Measurements from ENCODE around the gene PDILT.
"Not testable (repeated sequence)": the region's sequence is repeated elsewhere in the genome, so short reads cannot be mapped to it uniquely, and the experiment has no call there.

The PDILT gene

GRCh38 chr16:20331635-20332034 is 72.9 kb downstream of the PDILT start:
- no peak overlapping the region for H3K4me3 Mint-ChIP-seq
- H3K27ac Mint-ChIP-seq, result no peak overlapping the region
- intact Hi-C loops (cut with micrococcal nuclease), result no loop called here
- H3K4me1 Mint-ChIP-seq (ENCODE audit: low read depth), result no peaks in the 10 kb centered on the region
- H3K9me3 Mint-ChIP-seq, result no peaks in the 10 kb centered on the region
- peaks cover 3% of the 10 kb centered on the region for H3K27me3 Mint-ChIP-seq
- H3K36me3 Mint-ChIP-seq (ENCODE audit: low read depth), result no peaks in the 10 kb centered on the region

GRCh38 chr16:20329392-20330138 is 75.0 kb downstream of the PDILT start:
- H3K27ac Mint-ChIP-seq, result no peak overlapping the region
- H3K27me3 Mint-ChIP-seq, result no peaks in the 10 kb centered on the region
- no peak overlapping the region for H3K4me3 Mint-ChIP-seq
- intact Hi-C loops (cut with micrococcal nuclease), result no loop called here
- H3K36me3 Mint-ChIP-seq (ENCODE audit: low read depth), result no peaks in the 10 kb centered on the region
- H3K4me1 Mint-ChIP-seq (ENCODE audit: low read depth), result no peaks in the 10 kb centered on the region
- no peaks in the 10 kb centered on the region for H3K9me3 Mint-ChIP-seq

- no peaks in the 10 kb centered on the region for H3K27me3 Mint-ChIP-seq
- no peaks in the 10 kb centered on the region for H3K4me1 Mint-ChIP-seq (ENCODE audit: low read depth)
- H3K27ac Mint-ChIP-seq, result no peak within 1 kb of the TSS
- H3K9me3 Mint-ChIP-seq, result no peaks in the 10 kb centered on the region
- no peaks in the 10 kb centered on the region for H3K36me3 Mint-ChIP-seq (ENCODE audit: low read depth)
- intact Hi-C loops (cut with micrococcal nuclease), result no loop called here
- no peak within 1 kb of the TSS for H3K4me3 Mint-ChIP-seq
Observed at GRCh38 chr16:20327444-20328041, 77.0 kb downstream of the PDILT start, which contains the start of gene GP2. Gene GP2 (minus strand): TSS chr16:20327513. CDS start chr16:20326431, 1,082 bp downstream.

GRCh38 chr16:20326321-20326720 is 78.2 kb downstream of the PDILT start:
- intact Hi-C loops (cut with micrococcal nuclease), result no loop called here
- no peak overlapping the region for H3K4me3 Mint-ChIP-seq
- H3K36me3 Mint-ChIP-seq (ENCODE audit: low read depth), result no peaks in the 10 kb centered on the region

GRCh38 chr16:20325005-20325404 is 79.5 kb downstream of the PDILT start:
- Mint-ChIP-seq H3K27ac (no peak overlapping the region), H3K4me3 (no peak overlapping the region), H3K4me1 (ENCODE audit: low read depth) (no peaks in the 10 kb centered on the region), H3K27me3 (no peaks in the 10 kb centered on the region), H3K9me3 (no peaks in the 10 kb centered on the region), H3K36me3 (ENCODE audit: low read depth) (no peaks in the 10 kb centered on the region)
- intact Hi-C loops (cut with micrococcal nuclease), result no loop called here

More at GRCh38 chr16:20326321-20326720, 78.2 kb downstream of the PDILT start:
- Mint-ChIP-seq H3K9me3 (no peaks in the 10 kb centered on the region), H3K4me1 (ENCODE audit: low read depth) (no peaks in the 10 kb centered on the region), H3K27me3 (no peaks in the 10 kb centered on the region), H3K27ac (no peak overlapping the region)

- Mint-ChIP-seq H3K27ac (no peak overlapping the region), H3K27me3 (no peaks in the 10 kb centered on the region), H3K9me3 (no peaks in the 10 kb centered on the region), H3K4me3 (no peak overlapping the region), H3K4me1 (ENCODE audit: low read depth) (no peaks in the 10 kb centered on the region), H3K36me3 (ENCODE audit: low read depth) (no peaks in the 10 kb centered on the region)
- intact Hi-C loops (cut with micrococcal nuclease), result no loop called here
Observed at GRCh38 chr16:20323591-20324117, 80.9 kb downstream of the PDILT start.

GRCh38 chr16:20322696-20323095 is 81.8 kb downstream of the PDILT start:
- Mint-ChIP-seq H3K27ac (no peak overlapping the region), H3K4me3 (no peak overlapping the region), H3K36me3 (ENCODE audit: low read depth) (no peaks in the 10 kb centered on the region), H3K27me3 (no peaks in the 10 kb centered on the region), H3K4me1 (ENCODE audit: low read depth) (no peaks in the 10 kb centered on the region), H3K9me3 (no peaks in the 10 kb centered on the region)
- intact Hi-C loops (cut with micrococcal nuclease), result no loop called here

GRCh38 chr16:20321671-20322070 is 82.9 kb downstream of the PDILT start:
- Mint-ChIP-seq H3K27me3 (no peaks in the 10 kb centered on the region), H3K9me3 (no peaks in the 10 kb centered on the region), H3K27ac (no peak overlapping the region), H3K4me1 (ENCODE audit: low read depth) (no peaks in the 10 kb centered on the region), H3K36me3 (ENCODE audit: low read depth) (no peaks in the 10 kb centered on the region), H3K4me3 (no peak overlapping the region)
- intact Hi-C loops (cut with micrococcal nuclease), result no loop called here

- H3K27me3 Mint-ChIP-seq; intact Hi-C loops (cut with micrococcal nuclease); H3K36me3 Mint-ChIP-seq (ENCODE audit: low read depth); H3K9me3 Mint-ChIP-seq; H3K27ac Mint-ChIP-seq; H3K4me1 Mint-ChIP-seq (ENCODE audit: low read depth); H3K4me3 Mint-ChIP-seq: not testable (repeated sequence)
Observed at GRCh38 chr16:20321051-20321450, 83.5 kb downstream of the PDILT start.

GRCh38 chr16:20320592-20320991 is 83.9 kb downstream of the PDILT start:
- Mint-ChIP-seq H3K27ac (no peak overlapping the region), H3K4me3 (no peak overlapping the region), H3K27me3 (no peaks in the 10 kb centered on the region), H3K36me3 (ENCODE audit: low read depth) (no peaks in the 10 kb centered on the region), H3K9me3 (no peaks in the 10 kb centered on the region), H3K4me1 (ENCODE audit: low read depth) (no peaks in the 10 kb centered on the region)
- intact Hi-C loops (cut with micrococcal nuclease), result no loop called here

GRCh38 chr16:20320178-20320577 is 84.4 kb downstream of the PDILT start:
- H3K9me3 Mint-ChIP-seq, result no peaks in the 10 kb centered on the region
- no peak overlapping the region for H3K27ac Mint-ChIP-seq
- H3K4me3 Mint-ChIP-seq, result no peak overlapping the region
- H3K4me1 Mint-ChIP-seq (ENCODE audit: low read depth), result no peaks in the 10 kb centered on the region
- no peaks in the 10 kb centered on the region for H3K27me3 Mint-ChIP-seq
- intact Hi-C loops (cut with micrococcal nuclease), result no loop called here
- no peaks in the 10 kb centered on the region for H3K36me3 Mint-ChIP-seq (ENCODE audit: low read depth)

- no peaks in the 10 kb centered on the region for H3K27me3 Mint-ChIP-seq
Observed at GRCh38 chr16:20319406-20319805, 85.1 kb downstream of the PDILT start.

GRCh38 chr16:20318437-20318836 is 86.1 kb downstream of the PDILT start:
- Mint-ChIP-seq H3K4me1 (ENCODE audit: low read depth) (no peaks in the 10 kb centered on the region), H3K9me3 (no peaks in the 10 kb centered on the region), H3K27me3 (no peaks in the 10 kb centered on the region), H3K36me3 (ENCODE audit: low read depth) (no peaks in the 10 kb centered on the region), H3K4me3 (no peak overlapping the region), H3K27ac (no peak overlapping the region)
- intact Hi-C loops (cut with micrococcal nuclease), result no loop called here

More at GRCh38 chr16:20319406-20319805, 85.1 kb downstream of the PDILT start:
- H3K4me3 Mint-ChIP-seq, result no peak overlapping the region
- no peaks in the 10 kb centered on the region for H3K36me3 Mint-ChIP-seq (ENCODE audit: low read depth)
- no peaks in the 10 kb centered on the region for H3K4me1 Mint-ChIP-seq (ENCODE audit: low read depth)
- no peaks in the 10 kb centered on the region for H3K9me3 Mint-ChIP-seq
- H3K27ac Mint-ChIP-seq, result no peak overlapping the region
- intact Hi-C loops (cut with micrococcal nuclease), result no loop called here

GRCh38 chr16:20318006-20318405 is 86.5 kb downstream of the PDILT start:
- peaks cover 1% of the 10 kb centered on the region for H3K27me3 Mint-ChIP-seq
- no peaks in the 10 kb centered on the region for H3K4me1 Mint-ChIP-seq (ENCODE audit: low read depth)
- H3K4me3 Mint-ChIP-seq, result no peak overlapping the region
- H3K27ac Mint-ChIP-seq, result no peak overlapping the region
- intact Hi-C loops (cut with micrococcal nuclease), result no loop called here
- no peaks in the 10 kb centered on the region for H3K36me3 Mint-ChIP-seq (ENCODE audit: low read depth)
- H3K9me3 Mint-ChIP-seq, result no peaks in the 10 kb centered on the region

All from dendritic cell treated with granulocyte-macrophage colony-stimulating factor and Interleukin-4, amounts not matched to agents 40 ng/mL and 50 ng/mL, for 4 days (primary cell).